ENCODE measurements around the gene ZNF275. TPM values are rescaled to one million over a fixed set of nuclear protein-coding genes. Genes with fewer than 3 reads are reported as not detected.

Gene ZNF275
- total RNA-seq, 1 experiment from 2014 or later: 9.8 TPM

DNA sequence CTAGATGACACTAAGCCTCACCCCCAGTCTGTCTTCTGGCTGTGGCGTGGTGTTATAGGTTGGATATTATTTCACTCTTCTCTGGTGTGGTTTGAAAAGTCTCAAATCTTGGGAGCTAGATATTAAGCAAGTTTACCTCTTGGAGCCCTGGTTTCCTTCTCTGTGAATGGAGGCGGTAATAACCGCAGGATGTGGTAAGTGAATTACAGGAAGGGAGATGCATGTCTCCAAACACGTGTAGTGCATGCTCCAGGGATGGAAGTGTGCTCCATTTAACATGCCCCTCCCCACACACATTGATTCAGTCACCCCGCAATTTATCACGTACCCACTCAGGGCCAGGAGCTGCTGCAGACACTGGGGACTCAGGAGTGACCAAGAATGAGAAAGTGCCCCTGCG is 4.9 kb downstream of the ZNF275 start:
- intact Hi-C loops (cut with micrococcal nuclease): no loop called here
- 0 out of 4 replicates have a peak, but pooled peaks cover 0 to 2% of the 10 kb centered on the region in 2 experiments for H3K36me3 ChIP-seq (ENCODE audit: control insufficient read depth in 1 of 2, insufficient read depth in 2 of 2, low read length in 2 of 2)
- H3K27me3 ChIP-seq (ENCODE audit: insufficient read depth, low read length): no peaks in the 10 kb centered on the region
- ChIA-PET POLR2A (no interaction called here), CTCF (no interaction called here), RAD21 (ENCODE audit: low non-redundant PET in 1 of 2, low total read pairs in 2 of 2, uncharacterized antibody in 2 of 2, unreplicated experiment in 2 of 2) (no interaction called here)
- H2AFZ ChIP-seq (ENCODE audit: low read depth, low read length, poor library complexity, severe bottlenecking): no peak overlapping the region
- H3K79me2 ChIP-seq (ENCODE audit: insufficient read depth, low read length): peaks cover 11% of the 10 kb centered on the region; the same call in 1 of the 2 replicates
- no peaks in the 10 kb centered on the region for H4K20me1 ChIP-seq (ENCODE audit: insufficient read depth)
- no peak for DNase-seq (ENCODE audit: low read depth, low spot score)
- H3K9ac ChIP-seq (ENCODE audit: low read length): no peak overlapping the region
- no TSS peak for BruUV-seq (replicated peaks)
- no peaks in the 10 kb centered on the region for H3K9me3 ChIP-seq (ENCODE audit: control insufficient read depth in 1 of 2, insufficient read depth in 1 of 2, low read depth in 1 of 2, low read length in 2 of 2)
- TF ChIP-seq SP1 (IDR thresholded peaks at IDR 0.05; ENCODE audit: low read depth) (no peak), ZNF274 (IDR thresholded peaks at IDR 0.05; ENCODE audit: low read depth, low read length) (no peak), JUND (IDR thresholded peaks at IDR 0.05) (no peak), SIN3A (IDR thresholded peaks at IDR 0.05; ENCODE audit: low read depth) (no peak)
- TF ChIP-seq, protein P1, sequence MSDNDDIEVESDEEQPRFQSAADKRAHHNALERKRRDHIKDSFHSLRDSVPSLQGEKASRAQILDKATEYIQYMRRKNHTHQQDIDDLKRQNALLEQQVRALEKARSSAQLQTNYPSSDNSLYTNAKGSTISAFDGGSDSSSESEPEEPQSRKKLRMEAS (IDR thresholded peaks at IDR 0.05): no peak
- TF ChIP-seq, protein P2, sequence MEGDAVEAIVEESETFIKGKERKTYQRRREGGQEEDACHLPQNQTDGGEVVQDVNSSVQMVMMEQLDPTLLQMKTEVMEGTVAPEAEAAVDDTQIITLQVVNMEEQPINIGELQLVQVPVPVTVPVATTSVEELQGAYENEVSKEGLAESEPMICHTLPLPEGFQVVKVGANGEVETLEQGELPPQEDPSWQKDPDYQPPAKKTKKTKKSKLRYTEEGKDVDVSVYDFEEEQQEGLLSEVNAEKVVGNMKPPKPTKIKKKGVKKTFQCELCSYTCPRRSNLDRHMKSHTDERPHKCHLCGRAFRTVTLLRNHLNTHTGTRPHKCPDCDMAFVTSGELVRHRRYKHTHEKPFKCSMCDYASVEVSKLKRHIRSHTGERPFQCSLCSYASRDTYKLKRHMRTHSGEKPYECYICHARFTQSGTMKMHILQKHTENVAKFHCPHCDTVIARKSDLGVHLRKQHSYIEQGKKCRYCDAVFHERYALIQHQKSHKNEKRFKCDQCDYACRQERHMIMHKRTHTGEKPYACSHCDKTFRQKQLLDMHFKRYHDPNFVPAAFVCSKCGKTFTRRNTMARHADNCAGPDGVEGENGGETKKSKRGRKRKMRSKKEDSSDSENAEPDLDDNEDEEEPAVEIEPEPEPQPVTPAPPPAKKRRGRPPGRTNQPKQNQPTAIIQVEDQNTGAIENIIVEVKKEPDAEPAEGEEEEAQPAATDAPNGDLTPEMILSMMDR (IDR thresholded peaks at IDR 0.05 in 2 of 3, conservative IDR thresholded peaks at IDR 0.05 in 1 of 3; ENCODE audit: borderline replicate concordance in 1 of 3, insufficient read depth in 1 of 3, low read depth in 2 of 3, low read length in 2 of 3): no peak
- TF ChIP-seq, protein P3, sequence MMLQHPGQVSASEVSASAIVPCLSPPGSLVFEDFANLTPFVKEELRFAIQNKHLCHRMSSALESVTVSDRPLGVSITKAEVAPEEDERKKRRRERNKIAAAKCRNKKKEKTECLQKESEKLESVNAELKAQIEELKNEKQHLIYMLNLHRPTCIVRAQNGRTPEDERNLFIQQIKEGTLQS (IDR thresholded peaks at IDR 0.05): no peak
- H3K4me1 ChIP-seq (ENCODE audit: control insufficient read depth in 1 of 2, insufficient read depth in 2 of 2, low read length in 2 of 2): peaks cover 0 to 6% of the 10 kb centered on the region in 2 experiments; a peak in 1 of 4 replicates
- H3K4me3 ChIP-seq (replicated peaks in 1 of 2; ENCODE audit: low read depth in 1 of 2, low read length in 2 of 2): no peak overlapping the region
- H3K4me2 ChIP-seq (ENCODE audit: low read length): no peak overlapping the region
- no peaks in the 10 kb centered on the region for H3K9me2 ChIP-seq (ENCODE audit: insufficient read depth)
- no peak overlapping the region for H3K27ac ChIP-seq (ENCODE audit: low read depth, low read length)
- no peak for ATAC-seq

DNA sequence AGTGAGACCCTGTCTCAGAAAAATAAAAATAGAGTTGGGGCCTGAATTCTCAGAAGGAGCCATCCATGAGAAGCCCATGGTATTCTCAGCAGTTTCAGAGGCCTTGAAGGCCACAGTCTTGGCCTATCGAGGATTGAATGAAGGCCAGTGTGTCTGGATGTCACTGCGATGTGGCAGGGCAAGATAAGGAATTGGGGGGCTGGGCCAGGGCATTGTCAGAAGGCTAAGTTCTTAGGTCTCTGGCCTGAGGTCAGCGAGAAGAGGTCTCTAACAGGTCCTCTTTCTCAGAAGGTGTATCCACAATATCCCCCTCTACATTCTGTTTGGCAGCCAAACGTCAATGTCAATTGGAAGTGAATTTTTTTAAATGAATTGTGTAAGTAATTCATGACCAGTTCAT is 5.7 kb downstream of the ZNF275 start:
- intact Hi-C loops (cut with micrococcal nuclease): no loop called here
- ATAC-seq (no peak), DNase-seq (ENCODE audit: low read depth, low spot score) (no peak)
- Histone ChIP-seq H3K27ac (ENCODE audit: low read depth, low read length) (no peak overlapping the region), H3K9ac (ENCODE audit: low read length) (no peak overlapping the region), H2AFZ (ENCODE audit: low read depth, low read length, poor library complexity, severe bottlenecking) (no peak overlapping the region), H3K36me3 (ENCODE audit: control insufficient read depth in 1 of 2, insufficient read depth in 2 of 2, low read length in 2 of 2) (0 out of 4 replicates have a peak, but pooled peaks cover 0 to 2% of the 10 kb centered on the region in 2 experiments), H4K20me1 (ENCODE audit: insufficient read depth) (no peaks in the 10 kb centered on the region), H3K4me3 (replicated peaks in 1 of 2; ENCODE audit: low read depth in 1 of 2, low read length in 2 of 2) (no peak overlapping the region), H3K79me2 (ENCODE audit: insufficient read depth, low read length) (peaks cover 11% of the 10 kb centered on the region; the same call in 1 of the 2 replicates), H3K9me3 (ENCODE audit: control insufficient read depth in 1 of 2, insufficient read depth in 1 of 2, low read depth in 1 of 2, low read length in 2 of 2) (no peaks in the 10 kb centered on the region), H3K9me2 (ENCODE audit: insufficient read depth) (no peaks in the 10 kb centered on the region), H3K4me2 (ENCODE audit: low read length) (no peak overlapping the region), H3K4me1 (ENCODE audit: control insufficient read depth in 1 of 2, insufficient read depth in 2 of 2, low read length in 2 of 2) (peaks cover 0 to 6% of the 10 kb centered on the region in 2 experiments; a peak in 1 of 4 replicates), H3K27me3 (ENCODE audit: insufficient read depth, low read length) (no peaks in the 10 kb centered on the region)
- POLR2A ChIA-PET: no interaction called here
- RAD21 ChIA-PET (ENCODE audit: low non-redundant PET in 1 of 2, low total read pairs in 2 of 2, uncharacterized antibody in 2 of 2, unreplicated experiment in 2 of 2): no interaction called here
- CTCF ChIA-PET: no interaction called here
- TF ChIP-seq ZNF274 (IDR thresholded peaks at IDR 0.05; ENCODE audit: low read depth, low read length) (no peak), SRF (IDR thresholded peaks at IDR 0.05; ENCODE audit: low read depth) (no peak), YY1 (IDR thresholded peaks at IDR 0.05; ENCODE audit: extremely low read depth, insufficient replicate concordance, low read depth, low read length) (no peak), SIN3A (IDR thresholded peaks at IDR 0.05; ENCODE audit: low read depth) (no peak), EGR1 (IDR thresholded peaks at IDR 0.05; ENCODE audit: low read depth) (no peak), FOSL1 (IDR thresholded peaks at IDR 0.05; ENCODE audit: low read depth) (no peak)
- TF ChIP-seq, protein P4, sequence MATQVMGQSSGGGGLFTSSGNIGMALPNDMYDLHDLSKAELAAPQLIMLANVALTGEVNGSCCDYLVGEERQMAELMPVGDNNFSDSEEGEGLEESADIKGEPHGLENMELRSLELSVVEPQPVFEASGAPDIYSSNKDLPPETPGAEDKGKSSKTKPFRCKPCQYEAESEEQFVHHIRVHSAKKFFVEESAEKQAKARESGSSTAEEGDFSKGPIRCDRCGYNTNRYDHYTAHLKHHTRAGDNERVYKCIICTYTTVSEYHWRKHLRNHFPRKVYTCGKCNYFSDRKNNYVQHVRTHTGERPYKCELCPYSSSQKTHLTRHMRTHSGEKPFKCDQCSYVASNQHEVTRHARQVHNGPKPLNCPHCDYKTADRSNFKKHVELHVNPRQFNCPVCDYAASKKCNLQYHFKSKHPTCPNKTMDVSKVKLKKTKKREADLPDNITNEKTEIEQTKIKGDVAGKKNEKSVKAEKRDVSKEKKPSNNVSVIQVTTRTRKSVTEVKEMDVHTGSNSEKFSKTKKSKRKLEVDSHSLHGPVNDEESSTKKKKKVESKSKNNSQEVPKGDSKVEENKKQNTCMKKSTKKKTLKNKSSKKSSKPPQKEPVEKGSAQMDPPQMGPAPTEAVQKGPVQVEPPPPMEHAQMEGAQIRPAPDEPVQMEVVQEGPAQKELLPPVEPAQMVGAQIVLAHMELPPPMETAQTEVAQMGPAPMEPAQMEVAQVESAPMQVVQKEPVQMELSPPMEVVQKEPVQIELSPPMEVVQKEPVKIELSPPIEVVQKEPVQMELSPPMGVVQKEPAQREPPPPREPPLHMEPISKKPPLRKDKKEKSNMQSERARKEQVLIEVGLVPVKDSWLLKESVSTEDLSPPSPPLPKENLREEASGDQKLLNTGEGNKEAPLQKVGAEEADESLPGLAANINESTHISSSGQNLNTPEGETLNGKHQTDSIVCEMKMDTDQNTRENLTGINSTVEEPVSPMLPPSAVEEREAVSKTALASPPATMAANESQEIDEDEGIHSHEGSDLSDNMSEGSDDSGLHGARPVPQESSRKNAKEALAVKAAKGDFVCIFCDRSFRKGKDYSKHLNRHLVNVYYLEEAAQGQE (IDR thresholded peaks at IDR 0.05; ENCODE audit: low read depth): no peak
- no TSS peak for BruUV-seq (replicated peaks)

Data from HCT116 (cell line).